Inflammatory macrophage treated with lipopolysaccharide for 1 hour (primary cell): ENCODE measurements around the gene NOM1.
A peak's percentile ranks its signal among the peaks of the same experiment; 100 is the strongest.

Source experiments
- DNase-seq, 2 donors: peaks; one replicate each; pipeline ENCODE4 v3.0.0-alpha.2; 2020 to 2022

Gene NOM1

DNA sequence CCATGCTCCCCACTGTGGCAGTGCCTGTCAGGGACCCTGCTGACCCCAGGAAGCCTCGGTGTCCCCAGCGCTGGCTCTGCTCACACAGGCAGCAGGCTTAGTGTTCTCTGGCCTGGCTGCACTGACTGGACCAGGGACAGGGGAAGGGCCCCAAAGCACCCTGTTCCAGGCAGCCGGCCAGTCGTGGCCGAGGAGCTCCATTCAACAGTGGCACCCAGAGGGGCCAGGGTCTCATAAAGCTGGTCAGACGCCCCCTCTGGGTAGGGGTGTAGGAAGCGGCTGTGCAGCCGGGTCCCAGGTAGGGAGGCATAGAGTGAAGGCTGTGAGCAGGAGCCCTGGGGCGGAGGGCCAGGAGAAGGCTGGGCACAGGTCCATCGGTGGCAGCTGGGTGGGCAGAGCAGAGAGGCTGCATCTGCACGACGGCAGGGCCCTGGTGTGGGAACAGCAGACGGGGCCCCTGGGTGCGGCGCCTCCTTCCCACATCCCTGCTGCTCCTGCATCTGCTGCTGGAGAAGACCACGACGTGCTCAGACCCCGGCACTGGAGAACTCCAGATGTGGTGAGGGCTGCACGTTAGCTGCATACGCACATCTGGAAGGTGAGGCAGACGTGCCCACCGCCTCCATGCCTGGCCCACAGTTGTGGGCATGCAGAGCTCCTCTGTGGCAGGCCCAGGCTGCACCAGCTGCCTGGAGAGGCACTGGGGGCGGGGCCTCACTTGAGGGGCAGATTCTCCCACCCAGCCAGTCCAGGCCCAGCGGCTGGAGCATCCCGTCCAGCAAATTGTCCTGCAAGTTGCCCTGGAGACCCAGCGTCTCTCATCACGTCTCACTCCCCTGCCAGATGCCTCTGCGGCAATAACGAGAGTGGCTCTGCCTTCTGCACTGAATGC lies 35.8 kb downstream of the NOM1 start:
- DNase-seq, result no peak

DNA sequence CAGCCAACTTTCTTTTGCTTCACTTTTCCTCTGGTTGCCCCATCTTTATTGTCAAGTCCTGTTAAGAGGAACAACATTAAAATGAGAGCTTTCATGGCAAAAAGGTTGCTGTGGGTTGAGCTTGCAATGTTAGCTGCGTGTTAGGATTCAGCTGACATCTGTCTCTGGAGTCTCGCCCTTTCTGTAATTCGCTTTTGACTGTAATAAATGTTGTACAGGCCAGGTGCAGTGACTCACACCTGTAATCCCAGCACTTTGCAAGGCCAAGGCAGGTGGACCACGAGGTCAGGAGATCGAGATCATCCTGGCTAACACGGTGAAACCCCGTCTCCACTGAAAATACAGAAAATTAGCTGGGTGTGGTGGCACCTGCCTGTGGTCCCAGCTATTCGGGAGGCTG lies 36.9 kb downstream of the NOM1 start:
- DNase-seq, result no peak

- no peak for DNase-seq
These were observed 39.1 kb downstream of the NOM1 start for GRCh38 chr7:156988343-156989185.

GRCh38 chr7:156989766-156990535 lies 40.4 kb downstream of the NOM1 start:
- DNase-seq, result no peak

DNA sequence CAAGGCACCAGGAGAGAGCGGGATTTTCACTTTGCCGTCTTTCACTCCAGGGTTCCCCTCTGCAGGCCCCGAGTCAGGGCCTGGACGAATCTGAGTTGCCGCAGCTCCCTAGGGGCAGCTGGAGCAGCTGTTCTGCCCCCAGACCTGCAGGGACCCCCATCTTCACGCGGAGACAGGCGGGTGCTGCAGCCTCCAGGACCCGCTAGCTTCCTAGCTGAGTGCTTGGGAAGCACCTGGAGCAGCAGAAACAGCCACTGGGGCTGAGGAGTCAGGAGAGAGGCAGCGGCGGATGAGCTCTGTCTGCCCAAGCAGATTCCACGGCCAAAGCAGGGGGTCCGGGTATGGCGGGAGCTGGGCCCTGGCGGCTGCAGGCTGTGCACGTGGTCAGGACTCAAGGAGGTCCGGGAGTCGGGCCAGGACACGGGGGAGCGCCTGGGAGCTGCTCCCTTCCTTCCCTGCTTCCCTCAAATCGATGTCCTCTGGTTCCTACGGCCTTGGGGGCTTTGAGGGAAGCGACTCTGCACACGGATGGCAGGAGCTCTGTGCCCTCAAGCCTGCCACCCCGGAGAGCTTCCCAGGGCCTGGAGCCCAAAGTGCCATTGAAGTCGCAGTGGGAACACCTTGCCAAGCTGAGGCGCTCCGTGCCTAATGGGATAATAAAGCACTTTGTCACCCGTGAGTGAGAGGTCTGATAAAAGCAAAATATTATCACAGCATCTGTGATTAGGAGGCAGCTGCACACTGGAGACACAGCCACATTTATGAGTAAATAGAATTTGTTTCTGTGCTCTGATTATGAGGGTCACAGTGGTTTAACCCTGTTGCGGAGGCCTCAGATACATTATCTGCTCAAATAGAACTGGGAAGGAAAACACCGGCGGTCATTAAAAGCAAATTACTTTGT lies 43.8 kb downstream of the NOM1 start:
- no peak for DNase-seq

- DNase-seq, result no peak
These were observed 44.4 kb downstream of the NOM1 start for GRCh38 chr7:156993925-156994235.

GRCh38 chr7:156994417-156994816 lies 44.9 kb downstream of the NOM1 start:
- DNase-seq, result no peak

- no peak for DNase-seq
These were observed 49.8 kb downstream of the NOM1 start for GRCh38 chr7:156998988-156999957.

DNA sequence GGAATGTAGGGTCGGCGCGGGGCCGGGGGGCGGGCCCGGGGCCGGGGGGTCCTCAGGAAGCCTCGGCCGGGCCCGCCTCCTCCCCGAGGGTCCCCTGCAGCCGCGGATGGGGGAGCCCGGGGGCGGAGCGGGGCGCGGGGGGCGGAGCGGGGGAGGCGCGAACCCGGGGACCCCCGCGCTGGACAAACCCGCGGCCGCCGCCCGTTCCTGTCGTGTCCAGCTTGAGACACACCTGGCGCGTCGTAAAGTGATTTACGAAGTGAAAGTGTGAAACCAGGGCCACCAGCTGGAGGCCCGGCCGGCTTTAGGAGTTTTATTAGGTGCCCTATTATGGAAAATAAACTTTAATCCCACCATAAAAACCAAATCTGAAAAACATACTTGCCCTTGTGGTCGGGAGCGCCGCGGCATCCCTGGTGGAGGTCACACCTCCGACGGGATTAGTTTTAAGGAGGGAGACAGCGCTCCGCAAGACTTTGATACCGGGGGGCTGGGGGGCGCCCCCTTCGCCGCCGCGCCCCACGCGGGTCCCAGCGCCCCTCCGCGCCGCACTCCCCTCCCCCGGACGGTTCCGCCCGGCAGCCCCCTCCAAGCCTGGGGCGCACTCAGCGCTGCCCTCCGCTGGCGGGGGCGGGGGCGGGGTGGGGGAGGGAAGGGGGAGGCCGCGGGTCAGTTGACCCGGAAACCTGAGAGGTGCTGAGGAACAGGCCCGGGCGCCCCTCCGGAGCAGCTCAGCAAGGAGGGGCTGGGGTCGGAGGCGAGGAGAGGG lies 50.6 kb downstream of the NOM1 start:
- no peak for DNase-seq

GRCh38 chr7:157000741-157001653 lies 51.5 kb downstream of the NOM1 start:
- peak in 1 of 2 donors; percentile 8 for DNase-seq

DNA sequence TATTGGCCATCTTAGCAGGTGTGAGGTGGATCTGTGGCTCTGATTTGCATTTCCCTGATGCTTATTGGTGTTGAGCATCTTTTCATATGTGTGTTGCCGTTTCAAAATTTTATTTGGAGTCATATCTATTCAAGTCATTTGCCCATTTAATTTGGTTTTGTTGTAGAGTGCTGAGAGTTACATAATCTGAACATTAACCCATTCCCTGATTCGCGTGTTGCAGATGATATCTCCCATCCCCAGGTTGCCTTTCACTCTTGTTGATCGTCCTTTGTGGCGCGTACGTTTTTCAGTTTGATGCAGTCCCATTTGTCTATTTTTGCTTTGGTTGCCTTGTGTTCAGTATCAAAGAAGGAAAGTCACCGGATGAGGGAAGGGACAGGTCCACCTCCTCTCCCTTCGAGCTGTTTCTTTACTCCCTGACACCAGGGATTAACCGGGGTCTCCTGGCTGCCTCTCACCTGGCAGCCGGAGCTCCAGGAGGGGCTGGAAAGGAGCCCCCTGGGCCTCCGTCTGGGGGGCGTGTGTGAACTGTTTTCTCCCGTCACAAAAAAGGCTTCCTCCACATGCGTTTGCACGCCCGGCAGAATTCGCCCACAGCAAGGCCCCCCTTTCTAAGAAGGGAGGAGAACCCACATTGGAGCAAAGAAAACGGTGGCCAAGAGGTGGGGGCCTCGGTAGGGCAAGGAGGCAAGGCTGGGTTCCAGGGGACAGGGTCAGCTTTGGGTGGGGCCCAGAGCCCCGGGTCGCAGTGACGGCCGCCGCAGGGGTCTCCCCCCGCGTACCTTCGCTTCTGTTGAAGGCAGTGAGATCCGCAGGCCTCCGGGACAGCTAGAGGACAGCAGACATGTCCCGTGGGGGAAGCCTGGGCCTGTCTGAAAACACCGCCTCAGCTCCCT lies 52.7 kb downstream of the NOM1 start:
- DNase-seq, result no peak

GRCh38 chr7:157002819-157003421 lies 53.4 kb downstream of the NOM1 start:
- DNase-seq, result no peak

GRCh38 chr7:157003445-157003755 lies 53.9 kb downstream of the NOM1 start:
- no peak for DNase-seq

DNA sequence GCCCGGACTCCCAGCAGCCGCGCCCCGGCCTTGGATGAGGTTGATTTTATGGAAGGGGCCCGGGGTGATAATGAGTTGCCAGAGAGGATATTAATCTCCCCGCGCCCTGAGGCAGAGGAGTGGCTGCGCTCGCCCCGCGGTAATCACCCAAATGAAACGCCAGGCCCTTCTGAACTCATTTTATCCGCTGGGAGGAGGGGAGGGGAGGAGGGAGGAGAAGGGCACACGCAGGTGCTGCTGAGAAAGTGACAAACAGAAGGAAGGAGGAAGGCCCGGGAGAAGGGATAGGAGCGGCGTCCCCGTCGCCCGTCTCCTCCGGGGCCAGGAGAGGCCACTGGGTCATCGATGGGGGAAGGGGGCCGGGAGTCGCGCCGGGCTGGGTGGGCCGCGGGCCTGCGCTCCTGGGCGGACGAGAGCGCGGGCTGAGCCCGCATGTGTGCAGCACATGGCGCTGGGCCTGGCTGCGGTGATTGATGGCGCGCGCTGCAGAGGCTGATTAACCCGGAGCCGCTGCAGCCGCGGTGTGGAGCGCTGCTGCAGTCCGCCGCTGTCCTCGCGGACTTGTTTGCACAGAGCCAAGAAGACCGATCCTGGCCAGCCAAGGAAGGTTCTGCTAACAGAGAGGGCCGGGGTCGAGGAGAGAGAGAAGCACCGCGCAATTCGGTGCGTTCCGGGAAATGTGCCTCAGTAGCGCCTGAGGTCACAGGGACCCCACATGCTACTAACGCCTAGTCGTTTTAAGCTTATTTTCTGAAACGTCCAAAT lies 54.4 kb downstream of the NOM1 start:
- no peak for DNase-seq

DNA sequence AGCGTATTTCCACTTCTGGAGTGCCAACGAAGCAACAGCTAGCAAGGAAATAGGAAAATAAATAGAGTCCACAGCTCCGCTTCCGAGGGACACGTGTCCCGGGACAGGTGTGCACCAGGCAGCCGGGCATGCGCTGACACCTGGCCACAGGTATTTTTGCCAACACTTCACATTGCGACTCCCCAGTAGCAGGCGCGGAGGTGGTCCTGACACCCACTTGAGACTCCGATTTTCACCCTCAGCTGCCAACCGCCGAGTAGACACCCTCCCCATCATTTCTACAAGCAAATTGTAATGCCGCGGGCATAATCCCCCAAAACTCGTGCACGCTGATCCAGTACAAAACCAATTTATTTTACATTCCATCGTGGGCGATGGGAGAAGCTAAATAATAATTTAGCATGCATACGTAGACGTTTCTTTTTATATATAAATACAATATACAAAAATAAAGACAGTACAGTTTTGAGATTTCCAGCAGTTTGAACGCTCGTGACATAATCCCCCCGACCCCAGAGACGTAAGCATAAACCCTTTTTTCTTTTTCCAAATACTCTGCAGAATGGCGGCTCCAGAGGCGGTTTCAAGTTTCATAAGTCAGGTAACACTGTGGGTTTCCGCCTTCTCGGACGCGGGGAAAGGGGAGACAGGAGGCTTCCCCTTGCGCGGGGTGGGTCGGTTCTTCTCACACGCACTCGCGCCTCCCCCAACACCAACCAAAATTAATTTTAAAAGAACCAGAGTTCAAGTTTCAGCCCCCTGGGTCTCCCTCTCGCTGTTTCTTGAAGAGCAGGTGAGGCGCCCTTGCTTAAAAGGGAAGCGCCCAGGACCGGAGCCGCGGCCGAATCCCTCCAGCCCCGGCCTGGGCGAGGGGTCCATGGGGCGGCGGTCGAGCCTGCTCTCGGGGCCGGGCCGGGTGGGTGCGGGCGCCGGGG lies 55.3 kb downstream of the NOM1 start:
- DNase-seq, result no peak
